Stimulated activated CD4-positive, alpha-beta T cell treated with anti-CD3 and anti-CD28 coated beads, Interleukin-15, amount 100 ng/mL, for 24 hours (primary cell): Measurements from ENCODE around the gene GDI1.

Source experiments
- DNase-seq: peaks from one replicate; pipeline ENCODE4 v3.0.0-alpha.2; 2020

GDI1 gene

GRCh38 chrX:154439841-154440240, 2.9 kb downstream of the GDI1 start:
- DNase-seq, result no peak

- no peak for DNase-seq
Observed at GRCh38 chrX:154440623-154441357, 3.8 kb downstream of the GDI1 start.

- DNase-seq, result no peak
Observed at GRCh38 chrX:154441564-154441963, 4.6 kb downstream of the GDI1 start.

GRCh38 chrX:154441984-154442707, 5.2 kb downstream of the GDI1 start:
- no peak for DNase-seq

- no peak for DNase-seq
Observed at GRCh38 chrX:154443479-154443910, 6.5 kb downstream of the GDI1 start.

- peak; percentile 81 for DNase-seq
Observed at GRCh38 chrX:154443992-154444754, 7.2 kb downstream of the GDI1 start, which contains the start of gene FAM50A. Gene FAM50A, plus strand, starts transcription at chrX:154444141. Its CDS starts 95 bp downstream, at chrX:154444236.

GRCh38 chrX:154444755-154445246, 7.8 kb downstream of the GDI1 start:
- no peak for DNase-seq

- DNase-seq, result no peak
Observed at GRCh38 chrX:154445776-154446175, 8.8 kb downstream of the GDI1 start.

- no peak for DNase-seq
Observed at GRCh38 chrX:154446430-154446829, 9.5 kb downstream of the GDI1 start.

- no peak for DNase-seq
Observed at GRCh38 chrX:154448484-154448883, 11.5 kb downstream of the GDI1 start.

- no peak for DNase-seq
Observed at GRCh38 chrX:154449618-154450017, 12.7 kb downstream of the GDI1 start.

GRCh38 chrX:154450312-154450711, 13.4 kb downstream of the GDI1 start:
- no peak for DNase-seq

- DNase-seq, result no peak
Observed at GRCh38 chrX:154452823-154453222, 15.9 kb downstream of the GDI1 start.

GRCh38 chrX:154457491-154458115, 20.6 kb downstream of the GDI1 start:
- peak; percentile 56 for DNase-seq

GRCh38 chrX:154458116-154458953, 21.4 kb downstream of the GDI1 start, which contains the start of gene PLXNA3:
Gene PLXNA3, plus strand, starts transcription at chrX:154458281. Its CDS starts 1,903 bp downstream, at chrX:154460184.
- peak; percentile 68 for DNase-seq

- peak; percentile 25 for DNase-seq
Observed at GRCh38 chrX:154458954-154459778, 22.2 kb downstream of the GDI1 start.

- DNase-seq, result no peak
Observed at GRCh38 chrX:154459832-154460231, 22.9 kb downstream of the GDI1 start.

- DNase-seq, result no peak
Observed at GRCh38 chrX:154460326-154460725, 23.4 kb downstream of the GDI1 start.

- DNase-seq, result no peak
Observed at GRCh38 chrX:154462396-154462795, 25.4 kb downstream of the GDI1 start.

GRCh38 chrX:154463611-154464220, 26.8 kb downstream of the GDI1 start:
- no peak for DNase-seq
